Endothelial cell of umbilical vein (primary cell): ENCODE results near the gene LPAR5.

Source experiments
- EZH2 ChIP-seq: IDR thresholded peaks from 2 replicates; pipeline ENCODE4 v1.6.1; 2012; ENCODE audit warnings: borderline replicate concordance, low read depth, mild to moderate bottlenecking, moderate library complexity, low read length, inconsistent platforms; ENCODE audit not compliant: severe bottlenecking
- GATA2 ChIP-seq: IDR thresholded peaks from 2 replicates; pipeline ENCODE4 v1.7.0; 2011; ENCODE audit warnings: low read depth, mild to moderate bottlenecking, moderate library complexity, mixed read lengths, low read length; ENCODE audit not compliant: insufficient read length, insufficient read depth
- MYC ChIP-seq: IDR thresholded peaks from one replicate; pipeline ENCODE4 v1.6.1; 2011; ENCODE audit warnings: mild to moderate bottlenecking, low read depth, low read length
- POLR2A ChIP-seq: IDR thresholded peaks from 2 replicates; pipeline ENCODE4 v1.6.1; 2012; ENCODE audit warnings: low read depth, mild to moderate bottlenecking, control low read depth, low read length
- TF ChIP-seq, protein P1 (sequence below), 2 donors: IDR thresholded peaks; 1 replicate in 1 of 2; 2 replicates in 1 of 2; pipeline ENCODE4 v1.5.1; 2011; ENCODE audit warnings: low read length in 2 of 2, mild to moderate bottlenecking in 2 of 2, moderate library complexity in 2 of 2, control low read depth in 1 of 2, inconsistent platforms in 1 of 2, low read depth in 1 of 2; ENCODE audit not compliant: insufficient read depth in 1 of 2; ENCODE audit errors: extremely low read depth in 1 of 2

DNA sequence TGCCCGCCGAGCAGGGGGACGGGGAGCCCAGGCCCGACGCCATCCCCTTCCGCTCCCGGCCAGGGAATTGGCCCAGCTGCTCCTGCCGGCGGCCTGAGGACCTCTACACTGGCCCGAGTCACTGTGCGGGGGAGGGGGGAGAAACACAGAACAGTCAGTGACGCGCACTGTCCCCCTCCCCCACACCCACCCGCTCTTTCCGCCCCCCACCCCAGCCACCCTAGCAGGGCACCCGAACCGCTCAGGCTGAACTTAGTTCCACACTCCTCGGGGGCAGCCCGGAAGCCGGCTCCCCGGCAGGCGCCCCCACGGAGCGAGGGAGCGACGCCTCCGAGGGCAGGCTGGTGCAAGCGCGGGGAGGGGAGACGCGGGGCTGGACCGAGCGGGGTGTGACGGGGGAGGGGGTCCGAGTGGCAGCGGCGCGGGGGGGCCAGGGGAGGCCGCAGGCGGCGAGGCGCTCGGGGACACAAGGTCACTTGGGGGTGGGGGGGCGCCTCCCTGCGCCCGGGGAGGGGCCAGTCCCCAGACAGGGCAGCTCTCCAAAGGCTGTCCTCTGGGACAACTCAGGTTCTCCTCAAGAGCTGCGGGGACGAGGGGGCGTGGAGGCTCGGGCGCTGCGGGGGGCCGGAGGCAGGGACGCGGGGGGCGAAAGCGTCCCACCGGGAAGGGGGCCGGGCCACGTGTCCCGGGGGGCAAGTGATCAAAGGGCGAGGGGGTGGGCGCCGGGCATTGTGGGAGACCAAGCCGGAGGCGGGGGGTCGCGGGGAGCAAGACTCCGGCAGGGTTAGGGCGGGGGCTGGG, 29.2 kb downstream of the LPAR5 start:
- TF ChIP-seq POLR2A (no peak), GATA2 (no peak), MYC (no peak), EZH2 (no peak)
- TF ChIP-seq, protein P1, sequence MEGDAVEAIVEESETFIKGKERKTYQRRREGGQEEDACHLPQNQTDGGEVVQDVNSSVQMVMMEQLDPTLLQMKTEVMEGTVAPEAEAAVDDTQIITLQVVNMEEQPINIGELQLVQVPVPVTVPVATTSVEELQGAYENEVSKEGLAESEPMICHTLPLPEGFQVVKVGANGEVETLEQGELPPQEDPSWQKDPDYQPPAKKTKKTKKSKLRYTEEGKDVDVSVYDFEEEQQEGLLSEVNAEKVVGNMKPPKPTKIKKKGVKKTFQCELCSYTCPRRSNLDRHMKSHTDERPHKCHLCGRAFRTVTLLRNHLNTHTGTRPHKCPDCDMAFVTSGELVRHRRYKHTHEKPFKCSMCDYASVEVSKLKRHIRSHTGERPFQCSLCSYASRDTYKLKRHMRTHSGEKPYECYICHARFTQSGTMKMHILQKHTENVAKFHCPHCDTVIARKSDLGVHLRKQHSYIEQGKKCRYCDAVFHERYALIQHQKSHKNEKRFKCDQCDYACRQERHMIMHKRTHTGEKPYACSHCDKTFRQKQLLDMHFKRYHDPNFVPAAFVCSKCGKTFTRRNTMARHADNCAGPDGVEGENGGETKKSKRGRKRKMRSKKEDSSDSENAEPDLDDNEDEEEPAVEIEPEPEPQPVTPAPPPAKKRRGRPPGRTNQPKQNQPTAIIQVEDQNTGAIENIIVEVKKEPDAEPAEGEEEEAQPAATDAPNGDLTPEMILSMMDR (IDR thresholded peaks at IDR 0.05; ENCODE audit: extremely low read depth in 1 of 2, insufficient read depth in 1 of 2, low read depth in 1 of 2, low read length in 2 of 2) = no peak
